Sigmoid colon (tissue), 4 donors: ENCODE data around the gene RHBDD3.

Experiments
- CTCF ChIP-seq, 4 experiments: fragments of 450-650 bp in 3 of 4; fragments of 200-600 bp in 1 of 4; IDR thresholded peaks; one replicate each; pipeline ENCODE4 v1.5.1; 2016 to 2019; ENCODE audit warnings: antibody characterized with exemption in 4 of 4, mild to moderate bottlenecking in 3 of 4, moderate library complexity in 2 of 4
- EP300 ChIP-seq, 4 donors: sonication (generic); formaldehyde crosslinking; IDR thresholded peaks; one replicate each; pipeline ENCODE4 v1.6.1; 2017; ENCODE audit warnings: antibody characterized with exemption in 4 of 4
- POLR2A ChIP-seq, 2 donors: fragments of 450-650 bp; IDR thresholded peaks; one replicate each; pipeline ENCODE4 v1.6.1; 2016; ENCODE audit warnings: antibody characterized with exemption in 2 of 2, mild to moderate bottlenecking in 2 of 2, moderate library complexity in 2 of 2
- POLR2AphosphoS5 ChIP-seq, 4 donors: sonication (generic); formaldehyde crosslinking; IDR thresholded peaks; one replicate each; pipeline ENCODE4 v1.6.1; 2017; ENCODE audit warnings: antibody characterized with exemption in 4 of 4

DNA sequence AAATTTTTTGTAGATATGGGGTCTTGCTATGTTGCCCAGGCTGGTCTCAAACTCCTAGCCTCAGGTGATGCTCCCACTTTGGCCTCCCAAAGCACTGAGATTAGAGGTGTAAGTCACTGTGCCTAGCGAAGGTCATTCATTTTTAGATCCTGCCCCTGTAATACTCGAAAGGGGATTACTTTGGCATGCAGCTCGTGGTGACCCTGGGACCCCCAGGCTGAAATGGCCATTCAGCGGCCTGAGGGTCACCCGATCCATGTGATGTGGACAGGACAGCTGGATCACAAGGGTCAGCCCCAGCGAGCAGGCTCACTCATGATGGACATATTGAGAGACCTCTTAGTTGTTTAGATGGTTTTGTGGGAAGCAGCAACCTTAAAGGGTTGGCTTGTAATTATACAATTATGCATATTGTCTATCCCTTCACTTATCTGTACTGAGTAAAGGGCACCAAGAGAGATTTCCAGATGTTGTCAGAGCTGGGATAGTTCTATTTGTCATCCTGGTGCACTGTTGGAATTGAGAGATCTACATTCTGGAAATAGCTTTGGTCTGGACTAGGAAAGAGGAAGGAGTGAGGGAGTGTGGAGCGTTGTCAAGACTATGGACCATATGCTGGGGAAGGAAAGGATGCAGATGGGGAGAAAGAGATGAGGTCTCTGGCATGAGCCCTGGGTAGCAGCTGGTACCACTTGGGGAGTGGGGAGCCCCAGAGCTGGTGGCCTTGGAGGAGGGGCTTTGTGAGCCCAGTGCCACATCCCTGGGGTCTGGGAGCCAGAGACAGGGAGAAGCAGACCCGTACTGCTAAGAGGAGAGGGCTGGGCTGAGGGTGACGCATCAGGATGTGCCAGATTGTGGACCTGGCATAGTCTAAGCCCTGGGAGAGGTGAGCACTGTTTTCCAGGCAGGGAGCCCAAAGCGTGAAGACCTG is 15.5 kb downstream of the RHBDD3 start:
- TF ChIP-seq CTCF (IDR thresholded peaks at IDR 0.05) (no peak), POLR2A (IDR thresholded peaks at IDR 0.05) (no peak), POLR2AphosphoS5 (IDR thresholded peaks at IDR 0.05) (no peak), EP300 (IDR thresholded peaks at IDR 0.05) (no peak)
